Endometrium (tissue), 2 donors: ENCODE results near the gene DCLK1.

Experiments used
- FAIRE-seq: peaks from 2 replicates; lab custom pipeline; 2012; peaks lifted over from hg19 to GRCh38; lab: Jason Lieb, UNC
- donor health status: control.
- donor health status: control.

The DCLK1 gene

DNA sequence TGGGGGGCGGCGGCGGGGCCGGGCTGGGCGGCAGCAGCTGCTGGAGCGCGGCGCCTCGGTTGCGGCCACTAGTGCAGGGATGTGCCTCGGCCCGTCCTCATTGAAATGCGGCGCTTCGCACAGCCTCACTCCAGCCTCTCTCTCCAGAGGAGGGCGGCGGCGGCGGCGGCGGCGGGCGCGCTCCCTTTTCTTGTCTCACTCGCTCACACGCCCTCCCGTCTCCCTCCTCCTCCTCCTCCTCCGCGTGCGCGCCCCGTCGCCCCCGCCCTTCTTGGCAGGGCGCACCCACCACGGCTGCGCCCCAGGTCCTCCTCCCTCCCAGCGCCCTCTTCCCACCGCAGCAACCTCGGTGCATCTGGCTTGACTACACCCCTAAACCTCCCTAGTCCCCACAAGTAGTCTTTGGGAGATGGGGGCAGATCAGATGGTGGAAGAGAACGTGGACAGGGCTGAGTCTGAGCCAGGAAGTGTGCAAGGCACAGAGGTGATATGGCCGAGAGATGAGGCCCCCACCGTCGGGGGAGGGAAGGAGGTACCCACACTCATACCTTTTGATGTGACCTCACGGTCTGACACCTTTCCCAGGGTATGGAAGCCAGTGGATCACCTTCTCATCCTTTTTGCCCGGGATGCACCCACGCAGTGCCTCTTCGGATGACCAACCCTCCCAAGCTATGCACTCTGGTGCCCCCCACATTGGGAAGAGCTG lies at the start of gene DCLK1:
DCLK1 (minus strand) TSS at position 161 of the 709 bp plus-strand sequence.
- FAIRE-seq, result no peak

DNA sequence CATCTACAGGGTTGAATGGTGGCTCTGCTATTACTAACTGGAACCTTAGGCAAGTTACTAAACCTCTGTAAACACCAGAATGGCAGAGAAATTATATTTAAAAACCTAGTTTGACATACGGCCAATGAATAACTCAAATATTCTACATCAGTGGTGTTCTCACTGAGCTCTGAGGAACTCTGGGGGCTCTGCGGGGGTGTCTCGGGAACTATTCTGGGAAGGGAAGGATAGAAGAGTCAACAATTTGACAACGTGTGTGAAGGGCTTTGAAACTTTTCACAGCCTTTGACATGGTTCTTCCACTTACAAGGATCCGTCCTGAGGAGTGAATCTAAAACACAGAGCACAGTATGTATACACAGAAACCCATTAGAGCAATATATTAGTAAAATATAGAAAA lies 44.4 kb upstream of the DCLK1 start:
- FAIRE-seq, result no peak

DNA sequence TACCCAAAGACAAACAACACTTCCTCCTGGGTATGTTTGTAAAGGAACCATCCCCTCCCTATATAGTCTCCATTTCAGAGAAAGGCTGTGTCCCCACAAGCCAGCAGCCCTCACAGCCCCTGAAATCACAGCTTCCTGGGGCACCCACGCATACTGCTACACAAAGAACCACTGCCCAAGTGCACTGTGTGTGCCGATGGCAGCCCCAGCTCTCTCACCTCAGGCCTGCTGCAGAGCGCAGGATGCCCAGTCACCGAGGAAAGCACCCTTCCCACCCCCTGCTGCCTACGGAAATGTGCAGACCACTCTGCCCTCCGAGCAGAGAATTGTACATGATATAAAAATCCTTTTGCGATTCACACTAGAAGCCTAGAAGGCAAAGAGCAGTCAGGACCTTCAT lies 43.7 kb upstream of the DCLK1 start:
- no peak for FAIRE-seq

DNA sequence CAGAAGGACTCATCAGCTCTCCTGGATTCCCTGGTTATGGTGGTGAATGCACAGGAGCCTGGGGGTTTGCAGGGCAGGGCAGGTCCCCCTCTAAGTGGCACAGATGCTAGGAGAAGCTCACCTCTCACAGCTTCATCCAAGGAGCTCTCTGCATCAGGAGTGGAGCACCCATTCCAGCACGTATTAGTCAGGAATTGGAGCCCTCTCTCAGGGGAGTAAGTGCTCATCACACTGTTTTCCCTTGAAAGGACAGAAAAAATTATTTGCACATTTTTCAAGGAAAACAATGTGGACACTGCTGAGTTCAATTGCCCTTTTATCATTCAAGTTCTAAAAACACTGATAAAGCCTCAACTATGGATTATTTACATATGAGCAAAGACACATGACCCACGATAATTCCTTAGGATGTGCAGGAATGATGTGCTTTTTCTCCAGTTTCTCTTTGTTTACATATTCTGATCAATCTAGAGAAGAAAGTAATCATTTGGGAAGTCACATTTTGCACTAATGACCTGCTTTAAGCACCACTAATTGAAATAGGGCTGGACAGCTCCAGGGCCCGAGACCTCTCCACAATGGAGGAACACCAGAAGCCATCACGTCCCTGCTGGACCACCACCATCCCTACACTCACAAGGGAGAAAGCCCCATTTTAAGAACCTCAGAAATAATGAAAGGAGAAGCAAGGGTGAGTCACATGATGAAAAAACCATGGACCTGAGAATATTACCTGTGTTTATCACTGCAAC lies 42.6 kb upstream of the DCLK1 start:
- no peak for FAIRE-seq

DNA sequence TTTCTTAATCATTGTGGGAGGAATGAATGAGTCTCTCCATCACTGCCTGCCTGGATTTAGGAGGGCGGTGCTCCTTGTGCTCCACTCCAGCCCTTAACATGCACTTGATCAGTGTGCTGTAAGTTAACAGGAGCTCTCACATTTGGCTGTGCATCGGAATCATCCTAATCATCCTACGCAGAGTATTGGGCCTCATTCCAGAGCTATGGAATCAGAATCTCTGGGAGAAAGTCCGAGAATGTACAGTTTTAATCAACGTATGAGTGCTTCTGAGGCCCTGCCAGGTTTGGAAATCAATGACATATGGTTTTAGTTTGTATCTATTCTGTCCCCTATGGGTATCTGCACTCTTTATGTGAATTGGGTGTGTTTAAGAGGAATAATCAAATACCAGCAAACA lies 34.9 kb upstream of the DCLK1 start:
- FAIRE-seq, result no peak

DNA sequence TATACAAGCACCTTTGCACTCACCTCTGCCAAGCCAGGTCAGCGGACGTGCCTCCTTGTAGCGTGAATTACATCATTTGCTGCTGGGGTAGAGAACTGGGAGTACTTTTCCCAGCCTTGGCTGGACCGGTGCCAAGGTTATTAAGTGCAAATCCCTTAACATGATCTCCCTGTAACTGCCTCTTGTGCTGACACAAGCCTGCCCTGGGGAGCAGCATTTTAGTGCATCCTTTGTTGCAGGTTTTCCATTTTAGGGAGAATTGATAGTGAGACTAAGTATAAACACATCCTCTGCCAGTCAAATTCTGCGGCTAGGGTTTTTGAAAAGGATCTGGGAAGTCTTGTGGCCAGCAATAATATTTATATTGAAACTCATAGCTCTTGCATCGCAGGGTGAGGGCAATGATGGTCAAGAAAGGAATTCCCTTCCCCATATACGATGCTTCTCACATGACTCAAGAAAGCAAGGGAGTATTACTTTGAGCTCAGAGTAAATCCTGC lies 32.7 kb upstream of the DCLK1 start:
- FAIRE-seq, result no peak

DNA sequence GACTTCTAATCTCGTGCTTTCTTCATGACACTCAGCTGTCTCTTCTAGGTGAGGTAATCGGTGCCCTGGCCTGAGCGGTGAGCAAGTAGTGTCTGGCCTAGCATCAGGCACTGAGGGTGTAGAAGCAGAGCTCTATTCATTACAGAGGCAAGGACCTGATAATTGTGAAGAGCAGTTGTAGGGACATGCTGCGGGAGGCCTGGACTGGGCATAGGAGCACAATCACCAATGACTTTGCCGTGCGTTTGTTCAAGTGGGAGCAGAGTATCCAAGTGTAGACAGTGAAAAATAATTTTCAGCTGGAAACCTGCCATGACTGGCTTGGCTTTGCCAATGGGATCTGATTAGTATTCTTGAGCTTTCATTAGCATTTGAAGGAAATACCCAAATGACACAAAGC lies 32.1 kb upstream of the DCLK1 start:
- FAIRE-seq, result no peak

DNA sequence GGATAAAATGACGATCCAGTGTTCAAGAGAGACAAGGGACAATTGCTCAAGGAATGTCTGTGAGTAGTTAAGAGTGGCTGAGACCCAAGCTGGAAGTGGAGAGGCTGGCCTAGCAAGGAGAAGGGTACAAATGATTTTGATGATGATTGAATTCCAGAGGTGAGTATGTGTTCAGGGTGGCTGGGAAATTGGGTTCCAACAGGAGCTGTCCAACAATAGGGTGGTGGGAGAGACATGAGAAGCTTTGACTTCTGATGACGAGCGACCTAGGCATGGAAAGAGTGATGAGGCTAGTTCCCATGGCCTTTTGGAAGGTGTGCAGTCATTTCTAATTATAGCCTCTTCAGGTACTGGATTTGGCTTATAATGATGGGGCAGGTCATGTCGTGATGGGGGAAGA lies 29.1 kb upstream of the DCLK1 start:
- FAIRE-seq, result no peak

DNA sequence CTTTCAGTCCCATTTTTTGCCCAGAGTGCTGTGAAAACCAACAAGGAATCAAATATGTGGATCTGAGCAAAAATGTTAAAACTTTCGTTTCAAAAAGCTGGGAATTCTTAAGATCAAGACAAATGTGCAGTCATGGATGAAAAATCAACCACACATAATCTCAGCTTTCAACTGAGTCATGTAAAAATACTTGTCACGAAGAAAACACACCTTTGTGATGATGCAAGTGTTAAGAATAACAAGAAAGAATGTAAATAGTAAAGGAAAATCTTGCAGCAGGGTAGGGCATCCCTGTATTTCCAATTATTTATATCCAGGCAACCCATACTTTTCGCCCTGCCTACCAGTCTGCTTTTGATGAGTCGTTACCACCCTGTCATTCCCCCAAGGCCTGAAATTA lies 27.4 kb upstream of the DCLK1 start:
- FAIRE-seq, result no peak

DNA sequence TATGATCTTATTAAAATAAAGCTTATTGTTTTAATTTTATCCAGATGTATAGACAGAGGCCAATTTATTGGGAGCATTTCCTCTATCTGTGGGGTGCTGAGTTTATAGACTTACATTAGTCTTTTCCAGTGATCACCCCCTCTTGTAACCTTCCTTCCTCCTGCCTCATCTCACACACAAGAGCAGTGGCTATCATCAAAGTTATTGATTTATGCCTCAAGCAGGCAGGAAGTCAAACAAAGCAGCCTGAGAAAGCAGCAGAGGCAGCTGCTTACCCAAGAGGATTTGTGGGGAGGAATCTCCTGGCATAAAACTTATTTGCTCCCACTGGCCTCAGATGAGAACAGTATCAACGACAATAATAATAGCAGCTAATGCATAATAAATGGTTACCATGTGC lies 26.3 kb upstream of the DCLK1 start:
- FAIRE-seq, result no peak

DNA sequence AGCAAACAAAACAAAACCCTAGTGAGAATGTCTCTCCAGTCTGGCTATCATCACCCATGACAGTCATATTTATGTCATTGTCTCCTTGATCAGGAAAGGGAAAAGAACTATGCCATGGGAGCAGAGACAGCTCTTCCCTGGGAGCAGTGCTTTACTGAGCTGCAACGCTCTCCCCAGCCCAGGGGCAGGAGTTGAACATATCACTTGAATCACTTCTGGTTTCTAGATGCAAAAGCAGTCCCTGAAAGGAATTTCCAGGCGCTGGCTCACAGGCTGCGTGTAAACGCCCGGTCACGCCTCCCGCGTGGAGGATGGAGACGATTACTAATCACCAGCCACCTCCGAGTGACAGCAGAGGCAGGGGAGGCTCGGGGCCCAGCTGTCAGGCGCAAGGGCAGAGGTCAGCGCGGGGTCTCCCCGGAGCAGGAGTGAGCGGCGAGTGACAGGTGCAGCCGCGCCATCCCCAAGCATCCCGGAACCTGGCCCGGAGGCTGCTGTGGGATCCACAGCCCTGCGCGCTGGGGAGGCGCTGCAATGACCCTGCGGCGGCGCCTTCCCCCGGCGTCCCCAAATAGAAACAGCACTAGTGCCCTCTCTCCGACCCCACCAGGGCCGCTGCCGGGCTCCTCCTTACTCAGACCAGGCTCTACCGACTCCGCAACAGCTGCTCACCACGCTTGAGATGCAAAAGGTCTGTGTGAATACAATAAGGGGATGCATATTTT lies 23.5 kb upstream of the DCLK1 start:
- no peak for FAIRE-seq

DNA sequence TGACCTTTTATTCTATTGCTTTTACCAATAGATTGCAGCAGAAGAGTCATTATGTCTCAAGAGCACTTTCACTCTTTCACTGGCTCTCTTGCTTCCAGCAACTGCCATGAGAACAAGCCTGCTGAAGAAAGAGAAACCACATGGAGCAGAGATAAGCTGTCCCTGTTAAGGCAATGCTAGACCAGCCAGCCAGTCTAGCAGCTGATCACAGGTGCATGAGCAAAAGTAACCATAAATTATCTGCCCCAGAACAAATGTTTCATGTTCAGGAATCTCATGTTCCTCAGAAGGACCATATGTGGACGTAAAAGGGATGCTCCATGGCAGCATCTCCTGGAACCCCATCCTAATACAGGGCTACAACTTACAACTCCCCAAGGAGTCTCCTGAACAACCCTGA lies 20.4 kb upstream of the DCLK1 start:
- no peak for FAIRE-seq

DNA sequence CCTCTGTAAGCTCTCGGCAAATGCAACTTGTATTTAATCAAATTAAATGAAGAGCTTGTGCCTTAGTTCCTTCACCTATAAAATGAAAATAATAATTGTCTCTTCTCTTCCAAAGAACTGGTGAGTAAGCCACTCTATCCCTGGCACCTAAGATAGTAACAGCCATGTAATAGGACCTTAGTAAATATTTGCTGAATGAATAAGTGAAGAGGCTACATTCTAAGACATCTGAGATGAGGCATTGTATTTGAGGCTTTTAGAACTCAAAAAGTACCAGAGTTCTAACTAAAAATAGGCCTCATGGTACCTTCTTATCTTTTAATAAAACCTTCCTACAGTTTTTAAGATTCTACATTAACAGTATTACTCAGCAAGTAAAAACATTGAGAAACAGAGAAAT lies 17.3 kb upstream of the DCLK1 start:
- FAIRE-seq, result no peak

DNA sequence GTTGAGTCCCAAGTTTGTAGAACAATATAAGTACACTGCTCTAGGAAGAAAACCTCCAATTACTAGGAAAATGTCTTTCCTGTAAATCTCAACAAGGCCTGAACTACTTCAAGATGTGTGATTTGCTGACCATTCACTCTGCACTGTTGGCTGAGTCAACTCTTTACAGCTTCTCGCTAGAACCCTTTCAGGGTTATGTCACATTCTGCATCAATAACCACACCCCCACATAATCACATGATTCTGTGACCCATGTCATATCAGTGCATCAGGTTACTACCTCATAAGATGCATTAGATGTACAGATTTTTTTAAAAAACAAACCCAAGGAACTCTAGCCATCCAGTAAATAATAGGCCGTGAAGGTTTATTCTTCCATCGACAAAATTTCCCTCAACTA lies 16.1 kb upstream of the DCLK1 start:
- FAIRE-seq, result no peak

DNA sequence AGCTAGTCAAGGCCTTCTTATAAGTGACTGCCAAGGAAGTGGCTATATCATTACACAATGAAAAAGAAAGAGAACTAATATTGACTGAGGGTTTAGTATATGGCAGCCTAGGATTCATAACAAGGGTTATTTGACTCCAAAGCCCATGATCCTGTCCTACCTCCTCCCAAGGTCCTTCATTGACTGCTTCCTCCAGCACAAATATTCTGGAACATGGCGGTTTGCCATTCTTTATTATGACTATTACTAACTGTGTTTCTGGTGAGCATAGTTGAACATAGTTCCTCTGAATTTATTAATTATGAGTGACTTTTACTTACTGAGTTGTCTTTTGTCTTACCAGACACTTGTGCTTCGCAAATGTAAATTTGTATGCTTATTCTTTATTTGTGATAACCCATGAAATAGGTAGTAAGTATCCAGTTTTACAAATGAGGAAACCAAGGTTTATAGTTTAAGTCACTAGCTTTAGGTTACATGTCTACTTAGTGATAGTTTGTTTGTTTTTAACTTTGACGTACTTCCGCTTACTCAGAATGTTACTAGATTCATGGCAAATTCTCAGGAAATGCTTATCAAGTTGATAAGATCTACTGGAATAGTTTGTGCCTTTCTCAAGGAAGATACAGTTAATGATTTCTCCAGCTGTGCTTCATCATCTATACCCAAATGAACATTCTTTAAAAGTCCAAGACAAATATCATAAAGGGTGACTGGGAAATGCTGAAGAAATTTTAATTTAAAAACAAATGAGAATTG lies 15.5 kb upstream of the DCLK1 start:
- no peak for FAIRE-seq

DNA sequence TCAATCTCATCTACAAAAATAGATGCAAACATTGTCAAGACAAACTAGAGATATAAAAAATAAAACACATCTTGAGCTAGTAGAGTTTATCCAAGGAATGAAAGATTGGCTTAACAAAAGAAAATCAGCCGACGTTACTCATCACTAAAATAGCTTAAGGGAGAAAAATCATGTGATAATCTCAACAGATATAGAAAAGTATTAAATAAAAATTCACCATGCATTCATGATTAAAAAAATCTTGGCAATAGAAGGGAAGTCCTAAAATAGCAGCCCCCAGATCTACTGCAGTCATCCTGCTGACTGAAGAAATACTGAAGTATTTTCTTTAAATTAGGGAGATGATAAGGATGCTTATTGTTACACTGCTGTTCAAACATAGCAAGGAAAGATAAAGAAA lies 12.6 kb upstream of the DCLK1 start:
- FAIRE-seq, result no peak

DNA sequence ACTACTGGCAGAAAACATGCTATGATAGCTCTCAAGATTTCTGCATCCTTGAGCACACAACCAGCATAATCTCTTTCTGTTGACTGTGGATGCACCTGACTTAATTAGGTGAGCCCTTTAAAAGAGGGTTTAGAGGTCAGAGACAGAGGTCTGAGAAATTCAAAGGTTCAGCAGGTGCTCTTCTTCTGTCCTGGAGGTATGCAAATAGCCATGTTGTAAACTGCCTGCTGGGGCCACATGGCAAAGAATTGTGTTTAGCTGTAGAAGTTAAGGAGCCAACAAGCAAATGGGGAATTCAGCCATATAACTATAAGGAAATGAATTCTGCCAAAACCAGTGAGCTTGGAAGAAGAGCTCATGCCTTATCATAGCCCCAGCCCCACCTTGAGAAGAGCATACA lies 11.6 kb upstream of the DCLK1 start:
- FAIRE-seq, result no peak

DNA sequence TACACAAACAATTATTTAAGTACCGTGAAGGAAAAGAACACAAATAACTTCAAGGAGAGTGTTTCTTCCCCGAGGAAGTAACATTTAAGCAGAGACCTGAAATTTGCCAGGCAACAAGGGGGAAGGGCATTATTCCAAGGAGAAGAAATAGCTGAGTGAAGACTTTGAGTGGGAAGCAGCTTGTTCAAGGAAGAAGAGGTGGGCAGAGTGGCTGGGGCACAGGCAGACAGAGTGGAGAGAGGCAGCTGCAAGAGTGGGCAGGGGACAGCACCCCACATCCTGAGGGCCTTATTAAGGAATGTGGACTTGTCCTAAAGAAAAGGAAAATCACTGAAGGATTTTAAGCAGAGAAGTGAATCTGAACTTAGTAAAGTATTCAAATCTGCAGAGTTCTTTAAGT lies 4.7 kb upstream of the DCLK1 start:
- no peak for FAIRE-seq

DNA sequence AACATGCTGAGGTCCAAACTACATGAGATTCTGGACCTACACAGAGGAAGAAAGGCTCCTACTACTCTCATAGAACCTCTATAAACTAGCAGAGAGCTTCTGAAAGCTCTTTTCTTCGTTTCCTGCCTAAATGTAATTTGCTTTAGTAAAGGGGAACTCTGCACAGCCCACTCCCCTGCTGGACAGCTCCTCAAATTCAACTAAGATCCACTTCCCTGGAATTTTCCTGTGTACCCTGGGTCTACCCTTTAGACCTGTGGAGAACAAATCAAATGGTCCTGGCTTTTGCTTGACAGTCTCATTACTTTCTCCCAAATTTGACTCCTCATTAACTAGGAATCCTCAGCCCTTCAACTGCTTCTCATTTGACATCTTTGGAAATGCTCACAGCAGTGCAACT lies 3.5 kb upstream of the DCLK1 start:
- FAIRE-seq, result no peak

DNA sequence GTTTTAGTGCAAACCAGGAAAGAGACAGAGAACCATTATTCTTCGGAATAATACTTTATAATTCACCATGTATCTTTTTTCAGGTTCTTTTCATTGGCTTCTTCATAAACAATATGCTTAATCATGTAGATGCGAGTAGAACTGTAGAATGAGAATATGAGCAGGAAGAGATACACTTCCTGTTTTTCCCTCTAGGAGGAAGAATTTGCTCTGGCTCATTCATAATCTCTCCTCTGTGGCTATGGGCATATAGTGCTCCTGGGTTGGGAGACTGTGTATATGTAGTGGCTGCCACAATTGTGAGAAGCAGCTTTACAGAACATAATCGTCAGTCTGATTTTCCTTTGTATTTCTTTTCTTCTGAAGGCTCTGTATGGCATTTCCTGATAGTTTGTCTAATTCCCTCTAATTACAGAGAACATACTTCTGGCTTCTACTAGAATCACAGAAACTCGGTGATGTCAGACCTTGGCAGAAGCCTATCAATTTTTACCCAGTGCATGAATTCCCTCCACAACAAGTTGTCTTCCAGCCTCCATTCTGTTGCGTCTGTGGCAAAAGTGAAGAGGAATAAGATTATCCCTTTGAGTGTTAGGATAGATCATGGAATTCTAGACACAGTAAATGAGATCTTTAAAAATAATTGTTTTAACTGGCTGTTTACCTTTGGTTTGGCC lies 2.9 kb upstream of the DCLK1 start:
- no peak for FAIRE-seq

DNA sequence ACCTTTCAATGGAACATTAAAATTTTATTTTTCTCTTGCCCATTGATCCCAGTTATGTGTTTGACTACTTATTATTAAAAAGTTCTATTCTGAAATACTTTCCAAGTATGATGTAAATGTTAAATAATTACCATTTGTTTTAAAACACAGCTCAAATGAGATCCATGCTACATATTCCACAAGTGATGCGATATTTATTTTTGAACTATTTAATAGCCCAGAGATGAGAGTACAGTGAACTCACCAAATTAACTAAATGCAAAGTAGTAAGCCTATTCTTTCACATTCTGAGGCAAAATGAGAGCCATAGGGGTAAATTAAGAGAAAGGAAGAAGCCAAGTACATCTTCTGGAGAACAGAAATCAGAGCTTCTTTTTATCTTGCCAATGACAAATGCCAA lies 1.2 kb upstream of the DCLK1 start:
- no peak for FAIRE-seq

DNA sequence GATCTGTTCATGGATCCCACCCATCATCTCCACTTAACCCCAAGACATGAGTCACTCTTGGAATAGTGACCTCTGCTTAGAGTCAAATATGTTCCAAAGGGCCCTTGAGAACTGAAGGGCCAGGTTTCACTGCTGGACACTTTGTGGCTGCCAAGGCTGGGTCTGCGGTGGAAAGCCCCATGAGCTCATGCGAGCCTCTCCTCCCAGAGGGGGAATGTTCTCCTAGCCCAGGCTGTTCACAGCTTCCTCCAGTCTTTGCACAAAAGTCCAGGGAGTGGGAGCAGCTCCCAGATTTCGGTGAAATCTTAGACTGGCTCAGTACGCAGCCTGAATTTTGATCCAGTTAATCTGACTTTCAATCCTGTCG lies 732 bp upstream of the DCLK1 start:
- FAIRE-seq, result no peak
